ENCODE measurements around the gene ADIRF. TPM values are rescaled to one million over a fixed set of nuclear protein-coding genes. Genes with fewer than 3 reads are reported as not detected.

ADIRF gene
- polyA plus RNA-seq, 1 donor from 2014 or later, result not detected

DNA sequence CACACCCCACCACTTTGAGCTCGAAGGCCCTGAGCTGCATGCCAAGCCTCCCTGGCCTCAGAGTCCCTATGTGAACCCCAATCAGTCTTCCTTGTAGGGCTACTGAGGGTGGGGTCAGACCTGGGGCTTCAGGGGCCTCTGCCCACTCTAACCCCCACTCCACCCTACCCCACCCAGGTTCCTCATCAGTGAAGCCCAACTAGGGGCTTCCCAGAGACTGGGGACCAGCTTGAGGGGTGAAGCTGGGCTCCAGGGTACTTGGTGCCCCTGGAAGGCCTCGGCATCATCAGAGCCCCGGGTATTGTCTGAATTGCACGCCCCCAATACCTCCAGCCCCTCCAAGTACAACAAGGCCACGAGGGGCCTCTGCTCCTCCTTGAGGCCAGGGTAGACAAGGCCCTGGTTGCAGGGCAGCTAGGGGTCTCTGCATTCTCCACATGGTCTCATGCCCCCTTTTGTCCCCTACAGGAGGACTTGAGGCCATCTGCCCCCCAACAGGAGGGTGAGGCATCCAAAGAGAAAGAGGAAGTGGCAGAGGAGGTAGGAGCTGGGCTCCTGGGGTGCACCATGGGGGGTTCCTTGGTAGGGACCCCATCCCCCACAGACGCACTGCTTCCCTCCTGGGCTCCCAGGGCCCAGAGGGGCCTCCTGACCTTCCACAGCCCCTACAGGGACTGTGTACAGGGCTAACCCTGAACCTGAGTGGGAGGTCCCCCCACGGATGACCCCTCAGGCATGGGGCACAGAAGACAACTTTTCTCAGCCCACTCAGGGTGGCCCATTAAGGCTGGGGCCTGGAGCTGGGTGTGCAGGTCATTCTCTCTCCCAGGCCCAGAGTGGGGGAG is 5.9 kb upstream of the ADIRF start:
- Histone ChIP-seq H3K27ac (ENCODE audit: low read length) (no peak overlapping the region), H3F3A (ENCODE audit: insufficient read depth, low read length, poor library complexity, severe bottlenecking) (no peaks in the 10 kb centered on the region), H4K20me1 (ENCODE audit: insufficient read depth) (no peaks in the 10 kb centered on the region), H3K27me3 (ENCODE audit: insufficient read depth, low read depth, low read length) (no peaks in the 10 kb centered on the region), H3K4me3 (ENCODE audit: low read length) (no peak overlapping the region), H3K4me2 (ENCODE audit: low read length) (no peak overlapping the region), H2AFZ (ENCODE audit: low read depth, low read length) (no peak overlapping the region), H3K79me2 (replicated peaks; ENCODE audit: insufficient read depth, low read length) (no peaks in the 10 kb centered on the region), H3K9me3 (ENCODE audit: low read length) (no peaks in the 10 kb centered on the region), H3K9me2 (ENCODE audit: insufficient read depth, low read length) (no peaks in the 10 kb centered on the region), H3K36me3 (ENCODE audit: insufficient read depth, low read length) (no peaks in the 10 kb centered on the region), H3K9ac (ENCODE audit: low read length) (no peak overlapping the region)
- TF ChIP-seq RAD21 (conservative IDR thresholded peaks at IDR 0.05) (no peak), TAF1 (IDR thresholded peaks at IDR 0.05; ENCODE audit: low read depth) (no peak), EZH2 (IDR thresholded peaks at IDR 0.05; ENCODE audit: borderline replicate concordance, insufficient read depth, low read length, poor library complexity, severe bottlenecking) (no peak), EP300 (conservative IDR thresholded peaks at IDR 0.05; ENCODE audit: poor library complexity, severe bottlenecking) (no peak), SMC3 (conservative IDR thresholded peaks at IDR 0.05; ENCODE audit: poor library complexity) (no peak), POLR2AphosphoS5 (IDR thresholded peaks at IDR 0.05) (no peak), MXI1 (conservative IDR thresholded peaks at IDR 0.05; ENCODE audit: poor library complexity, severe bottlenecking) (no peak)
- TF ChIP-seq, protein P1, sequence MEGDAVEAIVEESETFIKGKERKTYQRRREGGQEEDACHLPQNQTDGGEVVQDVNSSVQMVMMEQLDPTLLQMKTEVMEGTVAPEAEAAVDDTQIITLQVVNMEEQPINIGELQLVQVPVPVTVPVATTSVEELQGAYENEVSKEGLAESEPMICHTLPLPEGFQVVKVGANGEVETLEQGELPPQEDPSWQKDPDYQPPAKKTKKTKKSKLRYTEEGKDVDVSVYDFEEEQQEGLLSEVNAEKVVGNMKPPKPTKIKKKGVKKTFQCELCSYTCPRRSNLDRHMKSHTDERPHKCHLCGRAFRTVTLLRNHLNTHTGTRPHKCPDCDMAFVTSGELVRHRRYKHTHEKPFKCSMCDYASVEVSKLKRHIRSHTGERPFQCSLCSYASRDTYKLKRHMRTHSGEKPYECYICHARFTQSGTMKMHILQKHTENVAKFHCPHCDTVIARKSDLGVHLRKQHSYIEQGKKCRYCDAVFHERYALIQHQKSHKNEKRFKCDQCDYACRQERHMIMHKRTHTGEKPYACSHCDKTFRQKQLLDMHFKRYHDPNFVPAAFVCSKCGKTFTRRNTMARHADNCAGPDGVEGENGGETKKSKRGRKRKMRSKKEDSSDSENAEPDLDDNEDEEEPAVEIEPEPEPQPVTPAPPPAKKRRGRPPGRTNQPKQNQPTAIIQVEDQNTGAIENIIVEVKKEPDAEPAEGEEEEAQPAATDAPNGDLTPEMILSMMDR (IDR thresholded peaks at IDR 0.05; ENCODE audit: poor library complexity, severe bottlenecking), result no peak
- TF ChIP-seq, protein P2, sequence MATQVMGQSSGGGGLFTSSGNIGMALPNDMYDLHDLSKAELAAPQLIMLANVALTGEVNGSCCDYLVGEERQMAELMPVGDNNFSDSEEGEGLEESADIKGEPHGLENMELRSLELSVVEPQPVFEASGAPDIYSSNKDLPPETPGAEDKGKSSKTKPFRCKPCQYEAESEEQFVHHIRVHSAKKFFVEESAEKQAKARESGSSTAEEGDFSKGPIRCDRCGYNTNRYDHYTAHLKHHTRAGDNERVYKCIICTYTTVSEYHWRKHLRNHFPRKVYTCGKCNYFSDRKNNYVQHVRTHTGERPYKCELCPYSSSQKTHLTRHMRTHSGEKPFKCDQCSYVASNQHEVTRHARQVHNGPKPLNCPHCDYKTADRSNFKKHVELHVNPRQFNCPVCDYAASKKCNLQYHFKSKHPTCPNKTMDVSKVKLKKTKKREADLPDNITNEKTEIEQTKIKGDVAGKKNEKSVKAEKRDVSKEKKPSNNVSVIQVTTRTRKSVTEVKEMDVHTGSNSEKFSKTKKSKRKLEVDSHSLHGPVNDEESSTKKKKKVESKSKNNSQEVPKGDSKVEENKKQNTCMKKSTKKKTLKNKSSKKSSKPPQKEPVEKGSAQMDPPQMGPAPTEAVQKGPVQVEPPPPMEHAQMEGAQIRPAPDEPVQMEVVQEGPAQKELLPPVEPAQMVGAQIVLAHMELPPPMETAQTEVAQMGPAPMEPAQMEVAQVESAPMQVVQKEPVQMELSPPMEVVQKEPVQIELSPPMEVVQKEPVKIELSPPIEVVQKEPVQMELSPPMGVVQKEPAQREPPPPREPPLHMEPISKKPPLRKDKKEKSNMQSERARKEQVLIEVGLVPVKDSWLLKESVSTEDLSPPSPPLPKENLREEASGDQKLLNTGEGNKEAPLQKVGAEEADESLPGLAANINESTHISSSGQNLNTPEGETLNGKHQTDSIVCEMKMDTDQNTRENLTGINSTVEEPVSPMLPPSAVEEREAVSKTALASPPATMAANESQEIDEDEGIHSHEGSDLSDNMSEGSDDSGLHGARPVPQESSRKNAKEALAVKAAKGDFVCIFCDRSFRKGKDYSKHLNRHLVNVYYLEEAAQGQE (IDR thresholded peaks at IDR 0.05; ENCODE audit: borderline replicate concordance), result no peak

DNA sequence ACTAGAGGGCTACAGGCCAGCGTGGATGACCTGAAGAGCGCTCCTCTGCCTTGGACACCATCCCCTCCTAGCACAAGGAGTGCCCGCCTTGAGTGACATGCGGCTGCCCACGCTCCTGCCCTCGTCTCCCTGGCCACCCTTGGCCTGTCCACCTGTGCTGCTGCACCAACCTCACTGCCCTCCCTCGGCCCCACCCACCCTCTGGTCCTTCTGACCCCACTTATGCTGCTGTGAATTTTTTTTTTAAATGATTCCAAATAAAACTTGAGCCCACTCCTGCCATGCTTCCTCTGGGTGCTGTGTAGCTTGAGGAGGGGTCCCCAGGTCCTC is 5.3 kb upstream of the ADIRF start:
- Histone ChIP-seq H3K9me3 (ENCODE audit: low read length) (no peaks in the 10 kb centered on the region), H3K79me2 (replicated peaks; ENCODE audit: insufficient read depth, low read length) (no peaks in the 10 kb centered on the region), H4K20me1 (ENCODE audit: insufficient read depth) (no peaks in the 10 kb centered on the region), H2AFZ (ENCODE audit: low read depth, low read length) (no peak overlapping the region), H3K4me3 (ENCODE audit: low read length) (no peak overlapping the region), H3K27me3 (ENCODE audit: insufficient read depth, low read depth, low read length) (no peaks in the 10 kb centered on the region), H3K4me2 (ENCODE audit: low read length) (no peak overlapping the region), H3K9me2 (ENCODE audit: insufficient read depth, low read length) (no peaks in the 10 kb centered on the region), H3K27ac (ENCODE audit: low read length) (no peak overlapping the region), H3F3A (ENCODE audit: insufficient read depth, low read length, poor library complexity, severe bottlenecking) (no peaks in the 10 kb centered on the region), H3K9ac (ENCODE audit: low read length) (no peak overlapping the region), H3K36me3 (ENCODE audit: insufficient read depth, low read length) (no peaks in the 10 kb centered on the region)
- no peak for TF ChIP-seq POLR2AphosphoS5 (IDR thresholded peaks at IDR 0.05)
- TF ChIP-seq EZH2 (IDR thresholded peaks at IDR 0.05; ENCODE audit: borderline replicate concordance, insufficient read depth, low read length, poor library complexity, severe bottlenecking), result no peak
- TF ChIP-seq TAF1 (IDR thresholded peaks at IDR 0.05; ENCODE audit: low read depth), result no peak
